Activated B cell treated with CpG ODN at 0.5 μM for 24 hours (primary cell): ENCODE results near the gene ANO3. TPM values are rescaled to one million over a fixed set of nuclear protein-coding genes. Genes with fewer than 3 reads are reported as not detected.

Experiments used
- ATAC-seq: fragments of 200-7000 bp; cut with Tn5 transposase; one replicate; pipeline ENCODE4 v1.10.0; 2021; ENCODE audit warnings: low read depth, mild to moderate bottlenecking, moderate library complexity
- CTCF ChIA-PET: fragments of 350-600 bp; sonication (Branson Sonifier 250); formaldehyde crosslinking; loops from one replicate; lab custom pipeline; 2021; ENCODE audit warnings: antibody characterized with exemption; lab: Charles Lee
- POLR2A ChIA-PET: fragments of 350-600 bp; sonication (Branson Sonifier 250); formaldehyde crosslinking; loops from one replicate; lab custom pipeline; 2021; ENCODE audit warnings: antibody characterized with exemption; lab: Charles Lee
- DNase-seq: peaks from one replicate; pipeline ENCODE4 v3.0.0; 2022
- H3K27ac Mint-ChIP-seq: one replicate; pipeline ENCODE4 v1.8.0; 2020; ENCODE audit warnings: mixed read lengths
- H3K27me3 Mint-ChIP-seq: one replicate; pipeline ENCODE4 v1.8.0; 2021; ENCODE audit warnings: mixed read lengths
- H3K36me3 Mint-ChIP-seq: one replicate; pipeline ENCODE4 v1.8.0; 2021; ENCODE audit warnings: low read depth, mixed read lengths
- H3K4me1 Mint-ChIP-seq: one replicate; pipeline ENCODE4 v1.8.0; 2021; ENCODE audit warnings: mixed read lengths
- H3K4me3 Mint-ChIP-seq: one replicate; pipeline ENCODE4 v1.8.0; 2020; ENCODE audit warnings: mild to moderate bottlenecking, mixed read lengths
- H3K9me3 Mint-ChIP-seq: one replicate; pipeline ENCODE4 v1.8.0; 2020; ENCODE audit warnings: mixed read lengths
- CTCF ChIP-seq: fragments of 200-600 bp; IDR thresholded peaks from one replicate; pipeline ENCODE4 v1.8.0; 2022; ENCODE audit warnings: antibody characterized with exemption, mild to moderate bottlenecking
- intact Hi-C: fragments of 100-400 bp; cut with micrococcal nuclease; formaldehyde crosslinking; loops from one replicate; pipeline ENCODE4 v1.15.1; 2024
- total RNA-seq: library from RNA; stranded (reverse); gene quantifications from 2 replicates; pipeline ENCODE4 v1.2.3, GENCODE V29; 2022

ANO3 gene
- total RNA-seq, 1 donor from 2014 or later, result not detected

DNA sequence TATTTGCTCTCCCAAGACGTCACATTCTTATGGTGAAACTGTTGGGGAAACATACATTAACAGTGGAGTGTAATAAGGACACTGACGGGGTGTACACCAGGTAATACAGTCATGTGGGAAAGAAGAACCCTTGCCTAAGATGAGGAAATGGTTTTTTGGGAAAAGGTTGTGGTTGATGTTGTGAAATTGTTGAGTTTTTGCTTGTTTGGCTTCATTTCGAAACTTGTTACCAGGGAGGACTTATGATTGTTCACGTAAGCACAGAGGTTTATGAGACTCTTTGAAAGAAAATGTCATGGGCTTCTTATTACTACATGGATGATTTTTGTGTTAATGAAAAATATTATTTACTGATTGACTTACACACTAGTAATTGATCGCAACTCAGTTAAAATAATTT lies 16.8 kb downstream of the ANO3 start:
- Mint-ChIP-seq H3K9me3 (peaks cover 2% of the 10 kb centered on the region), H3K36me3 (no peaks in the 10 kb centered on the region), H3K4me1 (no peaks in the 10 kb centered on the region), H3K4me3 (no peak overlapping the region), H3K27ac (no peak overlapping the region), H3K27me3 (no peaks in the 10 kb centered on the region)
- POLR2A ChIA-PET, result no interaction called here
- no peak for ATAC-seq
- TF ChIP-seq CTCF, result no peak
- intact Hi-C loops, result no loop called here
- CTCF ChIA-PET, result no interaction called here
- no peak for DNase-seq

DNA sequence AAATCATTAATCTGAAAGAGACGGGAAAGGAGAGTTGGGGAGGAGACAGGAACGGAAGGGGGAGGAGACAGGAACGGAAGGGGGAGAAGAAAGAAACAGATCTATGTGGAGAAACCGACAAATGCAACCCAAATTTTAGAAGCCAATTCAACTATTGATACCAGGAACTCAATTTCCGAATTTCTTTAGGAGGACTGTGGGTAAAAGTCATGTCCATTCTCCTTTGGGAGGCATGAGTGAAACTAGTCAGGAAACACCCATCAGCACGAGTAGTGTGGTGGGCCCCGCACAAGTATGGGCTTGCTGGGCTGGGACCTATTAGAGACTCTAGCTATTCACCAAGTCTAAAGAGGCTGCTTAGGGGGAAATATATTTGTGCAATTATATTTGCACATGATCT lies 18.1 kb downstream of the ANO3 start:
- ChIA-PET CTCF (no interaction called here), POLR2A (no interaction called here)
- no peak for TF ChIP-seq CTCF
- intact Hi-C loops, result no loop called here
- Mint-ChIP-seq H3K27ac (no peak overlapping the region), H3K4me1 (no peaks in the 10 kb centered on the region), H3K36me3 (no peaks in the 10 kb centered on the region), H3K27me3 (no peaks in the 10 kb centered on the region), H3K4me3 (no peak overlapping the region), H3K9me3 (peaks cover 2% of the 10 kb centered on the region)
- ATAC-seq, result no peak
- DNase-seq, result no peak

DNA sequence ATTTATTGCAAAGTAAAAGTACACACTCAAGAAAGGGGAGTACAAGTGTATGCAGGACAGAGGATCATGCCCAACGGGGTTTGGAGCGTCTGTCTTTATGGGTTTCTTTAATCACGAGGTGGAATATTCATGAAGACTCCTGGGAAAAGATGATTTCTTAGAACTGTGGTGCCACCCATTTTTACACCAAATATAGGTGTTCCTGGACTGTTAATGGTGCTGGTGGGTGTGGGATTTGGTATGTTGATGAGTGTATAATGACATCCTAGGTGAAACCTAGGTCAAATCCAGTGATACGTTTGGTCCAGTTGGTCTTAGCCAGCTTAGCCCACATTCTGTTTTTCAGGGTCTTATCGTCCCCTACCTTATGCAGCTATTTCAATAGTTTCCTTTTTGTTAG lies 21.1 kb downstream of the ANO3 start:
- DNase-seq (no peak), ATAC-seq (no peak)
- H3K27me3 Mint-ChIP-seq, result no peaks in the 10 kb centered on the region
- CTCF ChIA-PET, result no interaction called here
- POLR2A ChIA-PET, result no interaction called here
- intact Hi-C loops, result no loop called here
- no peaks in the 10 kb centered on the region for H3K4me1 Mint-ChIP-seq
- no peak overlapping the region for H3K4me3 Mint-ChIP-seq
- no peaks in the 10 kb centered on the region for H3K36me3 Mint-ChIP-seq
- no peak for TF ChIP-seq CTCF
- H3K27ac Mint-ChIP-seq, result no peak overlapping the region
- peaks cover under 1% of the 10 kb centered on the region for H3K9me3 Mint-ChIP-seq

- TF ChIP-seq CTCF, result no peak
- intact Hi-C loops, result no loop called here
- ChIA-PET CTCF (no interaction called here), POLR2A (no interaction called here)
- no peak for DNase-seq
- H3K4me3 Mint-ChIP-seq, result no peak overlapping the region
- no peaks in the 10 kb centered on the region for H3K9me3 Mint-ChIP-seq
- H3K4me1 Mint-ChIP-seq, result no peaks in the 10 kb centered on the region
- H3K27ac Mint-ChIP-seq, result no peak overlapping the region
- H3K36me3 Mint-ChIP-seq, result no peaks in the 10 kb centered on the region
- no peak for ATAC-seq
- no peaks in the 10 kb centered on the region for H3K27me3 Mint-ChIP-seq
These were observed 27.1 kb downstream of the ANO3 start for GRCh38 chr11:26359055-26359454.

DNA sequence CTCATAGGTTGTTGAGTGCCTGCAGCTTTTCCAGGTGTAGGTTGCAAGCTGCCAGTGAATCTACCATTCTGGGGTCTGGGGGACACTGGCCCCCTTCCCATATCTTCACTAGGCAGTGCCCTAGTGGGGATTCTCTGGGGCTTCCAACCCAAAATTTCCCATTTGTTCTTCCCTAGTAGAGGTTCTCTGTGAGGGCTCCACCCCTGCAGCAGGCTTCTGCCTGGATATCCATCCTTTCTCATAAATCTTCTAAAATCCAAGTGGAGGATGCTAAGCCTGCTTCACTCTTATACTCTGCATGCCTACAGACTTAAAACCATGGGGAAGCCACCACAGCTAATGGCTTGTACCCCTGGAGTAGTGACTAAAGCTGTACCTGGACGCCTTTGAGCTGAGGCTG lies 33.4 kb downstream of the ANO3 start:
- ChIA-PET CTCF (no interaction called here), POLR2A (no interaction called here)
- Mint-ChIP-seq H3K36me3 (no peaks in the 10 kb centered on the region), H3K4me1 (no peaks in the 10 kb centered on the region), H3K27me3 (no peaks in the 10 kb centered on the region), H3K9me3 (peaks cover 20% of the 10 kb centered on the region), H3K4me3 (no peak overlapping the region), H3K27ac (no peak overlapping the region)
- intact Hi-C loops, result no loop called here
- ATAC-seq (no peak), DNase-seq (no peak)
- TF ChIP-seq CTCF, result no peak
